NCI-H2107 treated with DMSO at 0.1 percent for 48 hours (cell line): Measurements from ENCODE around the gene SLC6A8.
"Not testable (repeated sequence)": the region's sequence is repeated elsewhere in the genome, so short reads cannot be mapped to it uniquely, and the experiment has no call there.

Experiments
- DNase-seq: peaks from one replicate; lab custom pipeline; 2025; ENCODE audit not compliant: unreplicated experiment; lab: John Stamatoyannopoulos, UW

SLC6A8 gene

DNA sequence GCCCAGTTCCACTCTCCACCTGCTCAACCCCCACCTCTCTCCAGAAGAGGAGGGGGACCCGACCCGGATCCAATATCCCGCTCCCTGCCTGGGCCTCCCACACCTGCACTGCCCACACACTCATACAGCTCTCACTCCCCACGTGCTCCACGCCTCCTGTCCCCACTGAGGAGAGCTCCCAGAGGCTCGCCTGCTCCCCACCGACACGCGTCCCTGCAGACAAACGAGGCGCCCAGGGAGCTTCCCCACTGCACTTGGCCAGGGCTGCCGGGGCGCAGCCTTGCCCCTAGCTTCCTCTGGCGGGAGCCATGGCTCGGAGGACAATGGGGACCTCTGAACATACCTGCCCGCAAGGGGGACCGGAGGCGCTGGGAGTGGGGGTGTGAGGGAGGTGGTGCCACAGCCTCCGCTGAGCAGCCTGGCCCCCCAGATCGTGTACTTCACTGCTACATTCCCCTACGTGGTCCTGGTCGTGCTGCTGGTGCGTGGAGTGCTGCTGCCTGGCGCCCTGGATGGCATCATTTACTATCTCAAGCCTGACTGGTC lies 5.0 kb downstream of the SLC6A8 start:
- no peak for DNase-seq

DNA sequence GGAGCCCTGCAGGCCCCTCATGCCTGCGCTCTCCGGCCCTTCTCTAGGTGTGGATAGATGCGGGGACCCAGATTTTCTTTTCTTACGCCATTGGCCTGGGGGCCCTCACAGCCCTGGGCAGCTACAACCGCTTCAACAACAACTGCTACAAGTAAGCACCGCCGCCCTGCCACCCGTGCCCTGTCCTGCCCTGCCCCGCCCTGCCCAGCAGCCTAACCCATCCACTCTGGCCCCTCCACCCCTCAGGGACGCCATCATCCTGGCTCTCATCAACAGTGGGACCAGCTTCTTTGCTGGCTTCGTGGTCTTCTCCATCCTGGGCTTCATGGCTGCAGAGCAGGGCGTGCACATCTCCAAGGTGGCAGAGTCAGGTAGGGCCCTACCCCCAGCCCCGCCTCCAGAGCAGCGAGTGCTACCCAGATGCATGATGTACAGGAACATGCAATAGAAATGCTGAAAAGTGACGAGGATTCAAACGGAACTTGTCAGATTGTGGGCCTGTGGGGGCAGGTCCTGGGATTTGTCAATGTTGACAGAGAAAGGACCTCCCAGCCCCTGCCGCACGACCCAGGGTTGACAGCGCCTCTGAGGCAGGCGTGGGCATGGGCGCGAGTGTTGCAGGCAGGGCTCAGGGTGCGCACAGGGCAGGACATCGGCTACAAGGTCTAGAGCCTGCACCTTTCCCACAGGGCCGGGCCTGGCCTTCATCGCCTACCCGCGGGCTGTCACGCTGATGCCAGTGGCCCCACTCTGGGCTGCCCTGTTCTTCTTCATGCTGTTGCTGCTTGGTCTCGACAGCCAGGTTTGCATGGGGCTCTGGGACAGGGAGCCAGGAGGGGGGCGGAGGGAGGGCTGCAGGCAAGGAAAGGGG lies 5.7 kb downstream of the SLC6A8 start:
- no peak for DNase-seq

DNA sequence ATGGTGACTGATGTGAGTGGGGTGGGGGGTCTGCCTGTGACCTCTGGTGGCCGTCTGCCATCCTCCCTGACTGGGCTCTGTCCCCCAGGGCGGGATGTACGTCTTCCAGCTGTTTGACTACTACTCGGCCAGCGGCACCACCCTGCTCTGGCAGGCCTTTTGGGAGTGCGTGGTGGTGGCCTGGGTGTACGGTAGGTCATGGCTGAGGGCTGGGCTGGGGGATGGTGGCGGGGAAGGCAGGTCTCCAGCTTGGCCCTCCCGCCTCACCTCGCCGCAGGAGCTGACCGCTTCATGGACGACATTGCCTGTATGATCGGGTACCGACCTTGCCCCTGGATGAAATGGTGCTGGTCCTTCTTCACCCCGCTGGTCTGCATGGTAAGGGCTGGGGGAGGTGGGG lies 6.5 kb downstream of the SLC6A8 start:
- not testable (repeated sequence) for DNase-seq

DNA sequence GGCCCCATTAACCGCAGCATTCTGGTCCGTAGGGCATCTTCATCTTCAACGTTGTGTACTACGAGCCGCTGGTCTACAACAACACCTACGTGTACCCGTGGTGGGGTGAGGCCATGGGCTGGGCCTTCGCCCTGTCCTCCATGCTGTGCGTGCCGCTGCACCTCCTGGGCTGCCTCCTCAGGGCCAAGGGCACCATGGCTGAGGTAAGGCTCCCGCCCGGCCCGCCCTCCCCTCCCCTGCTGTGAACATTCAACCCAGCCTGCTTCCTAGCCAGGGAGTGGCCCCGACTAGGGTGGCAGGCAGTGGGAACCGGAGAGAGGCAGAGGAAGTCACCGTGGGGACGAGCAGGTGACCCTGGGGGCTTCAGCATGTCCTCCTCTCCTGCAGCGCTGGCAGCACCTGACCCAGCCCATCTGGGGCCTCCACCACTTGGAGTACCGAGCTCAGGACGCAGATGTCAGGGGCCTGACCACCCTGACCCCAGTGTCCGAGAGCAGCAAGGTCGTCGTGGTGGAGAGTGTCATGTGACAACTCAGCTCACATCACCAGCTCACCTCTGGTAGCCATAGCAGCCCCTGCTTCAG lies 7.1 kb downstream of the SLC6A8 start:
- no peak for DNase-seq

DNA sequence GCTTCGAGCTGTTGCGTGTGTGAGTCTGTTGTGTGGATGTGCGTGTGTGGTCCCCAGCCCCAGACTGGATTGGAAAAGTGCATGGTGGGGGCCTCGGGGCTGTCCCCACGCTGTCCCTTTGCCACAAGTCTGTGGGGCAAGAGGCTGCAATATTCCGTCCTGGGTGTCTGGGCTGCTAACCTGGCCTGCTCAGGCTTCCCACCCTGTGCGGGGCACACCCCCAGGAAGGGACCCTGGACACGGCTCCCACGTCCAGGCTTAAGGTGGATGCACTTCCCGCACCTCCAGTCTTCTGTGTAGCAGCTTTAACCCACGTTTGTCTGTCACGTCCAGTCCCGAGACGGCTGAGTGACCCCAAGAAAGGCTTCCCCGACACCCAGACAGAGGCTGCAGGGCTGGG lies 8.4 kb downstream of the SLC6A8 start:
- DNase-seq, result no peak

DNA sequence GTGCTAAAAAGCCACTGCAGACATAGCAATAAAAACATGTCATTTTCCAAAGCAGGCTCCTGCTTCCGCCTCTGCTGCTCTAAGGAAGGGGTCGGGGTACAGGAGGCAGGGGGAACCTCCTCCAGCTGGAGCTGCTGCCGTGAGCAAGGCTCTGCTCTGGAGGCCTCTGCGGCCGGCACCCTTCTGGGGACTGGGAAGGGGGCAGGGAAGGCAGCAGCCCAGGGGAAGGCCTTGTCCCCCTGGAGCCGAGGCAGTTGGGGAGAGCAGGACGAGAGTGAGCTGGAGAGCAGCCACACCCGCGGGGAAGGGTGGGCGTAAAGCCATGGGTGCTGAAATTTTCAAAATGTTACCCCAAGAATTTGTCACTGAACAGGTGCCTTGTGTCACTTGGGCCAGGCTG lies 8.8 kb downstream of the SLC6A8 start:
- not testable (repeated sequence) for DNase-seq

DNA sequence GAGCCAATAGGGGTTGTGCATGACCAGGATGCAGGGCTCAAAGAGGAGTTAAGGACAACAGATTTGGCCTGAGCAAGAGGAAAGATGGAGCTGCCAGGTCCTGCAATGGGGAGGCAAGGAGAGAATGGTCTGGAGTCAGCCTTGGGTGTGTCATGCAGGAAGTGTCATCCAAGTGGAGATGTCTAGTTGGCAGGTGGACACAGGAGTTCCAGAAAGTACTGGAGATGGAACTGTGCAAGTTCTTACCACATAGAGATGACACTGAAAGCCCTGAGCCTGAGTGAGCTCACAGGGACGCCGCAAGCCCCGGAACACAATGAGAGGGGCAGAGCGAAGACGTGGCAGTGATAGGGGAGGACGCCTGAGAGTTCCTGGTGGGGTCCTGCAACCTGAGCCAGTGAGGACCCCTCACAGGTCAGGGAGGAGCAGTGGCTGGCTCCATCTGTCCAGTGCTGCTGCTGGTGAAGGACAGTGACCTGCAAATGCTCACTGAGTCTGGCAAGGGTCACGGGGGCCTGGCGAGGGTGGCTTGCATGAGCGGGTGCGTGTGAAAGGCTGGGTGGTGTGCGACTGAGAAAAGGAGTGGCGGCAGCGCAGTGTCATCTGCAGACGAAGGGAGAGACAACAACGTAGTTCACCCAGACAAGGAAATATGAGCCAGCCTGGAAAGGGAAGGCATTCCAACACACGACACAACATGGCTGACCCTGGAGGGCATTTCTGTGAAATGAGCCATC lies 9.4 kb downstream of the SLC6A8 start:
- DNase-seq, result not testable (repeated sequence)

DNA sequence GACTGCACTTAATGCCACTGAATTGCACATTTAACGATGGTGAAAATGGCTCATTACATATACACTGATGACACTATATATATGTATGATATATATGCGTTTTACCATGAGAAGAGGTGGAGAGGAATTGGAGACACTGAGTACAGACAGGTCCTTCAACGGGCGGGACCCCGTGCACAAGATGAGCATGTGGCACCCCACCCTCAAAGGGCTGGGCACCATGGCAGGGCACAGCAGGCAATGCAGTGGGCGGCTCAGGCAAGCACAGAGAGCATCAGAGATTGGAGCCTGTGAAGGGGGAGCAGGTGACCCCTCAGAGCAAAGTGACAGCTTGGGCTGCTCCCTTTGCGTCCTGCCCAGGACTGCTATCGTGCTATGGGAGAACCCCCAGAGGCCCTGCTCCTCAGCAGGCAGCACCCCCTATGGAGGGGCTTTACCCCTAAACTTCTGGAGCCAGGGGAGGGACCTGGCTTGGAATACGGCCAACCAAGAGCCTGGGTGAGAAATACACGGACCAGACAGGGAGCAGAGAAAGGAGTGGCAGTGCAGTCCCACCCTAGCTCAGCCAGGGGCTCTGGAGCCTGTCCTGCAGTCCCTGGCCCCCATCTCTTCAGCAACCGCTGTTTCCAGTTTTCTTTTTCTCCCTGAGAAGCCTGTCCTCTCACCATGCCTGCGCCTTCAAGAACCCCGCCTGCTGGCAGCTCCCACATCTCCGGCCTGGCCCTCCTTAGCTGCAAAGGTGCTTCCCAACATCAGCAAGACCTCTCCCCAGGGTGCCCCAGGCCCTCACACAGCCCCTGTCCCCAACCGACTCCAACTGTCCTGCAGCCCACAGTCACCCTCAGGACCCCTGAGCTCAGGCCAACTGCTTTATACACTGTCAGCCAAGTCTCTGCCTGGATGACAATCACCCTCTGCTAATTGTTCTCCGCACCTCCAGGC lies 10.5 kb downstream of the SLC6A8 start:
- DNase-seq, result no peak

DNA sequence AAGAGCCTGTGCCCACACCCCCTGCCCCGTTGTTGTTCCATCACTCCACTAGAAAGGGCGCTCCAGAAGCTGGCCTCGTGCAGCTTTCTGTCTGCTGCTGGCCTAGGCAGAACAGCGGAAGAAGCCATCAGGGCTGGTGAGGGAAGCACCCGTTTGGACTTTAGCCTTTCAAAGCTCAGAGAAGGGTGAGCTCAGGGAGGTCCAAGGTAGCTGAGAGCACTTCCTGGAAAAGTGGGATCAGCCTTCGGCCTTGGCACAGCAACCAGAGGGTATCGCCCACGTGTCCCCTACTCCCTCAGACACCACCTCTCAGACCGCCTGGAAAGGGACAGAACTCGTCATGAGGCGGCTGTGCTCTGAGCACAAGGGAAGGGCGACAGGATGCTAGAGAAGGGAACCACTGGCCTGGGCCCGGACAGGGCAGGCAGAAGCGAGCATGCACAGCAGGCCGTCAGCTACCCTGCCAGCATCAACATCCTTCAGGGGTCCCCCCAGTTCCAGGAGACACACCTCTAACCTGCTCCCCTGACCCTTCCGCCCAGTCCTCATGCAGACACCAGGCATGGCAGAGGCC lies 11.6 kb downstream of the SLC6A8 start:
- DNase-seq, result not testable (repeated sequence)

DNA sequence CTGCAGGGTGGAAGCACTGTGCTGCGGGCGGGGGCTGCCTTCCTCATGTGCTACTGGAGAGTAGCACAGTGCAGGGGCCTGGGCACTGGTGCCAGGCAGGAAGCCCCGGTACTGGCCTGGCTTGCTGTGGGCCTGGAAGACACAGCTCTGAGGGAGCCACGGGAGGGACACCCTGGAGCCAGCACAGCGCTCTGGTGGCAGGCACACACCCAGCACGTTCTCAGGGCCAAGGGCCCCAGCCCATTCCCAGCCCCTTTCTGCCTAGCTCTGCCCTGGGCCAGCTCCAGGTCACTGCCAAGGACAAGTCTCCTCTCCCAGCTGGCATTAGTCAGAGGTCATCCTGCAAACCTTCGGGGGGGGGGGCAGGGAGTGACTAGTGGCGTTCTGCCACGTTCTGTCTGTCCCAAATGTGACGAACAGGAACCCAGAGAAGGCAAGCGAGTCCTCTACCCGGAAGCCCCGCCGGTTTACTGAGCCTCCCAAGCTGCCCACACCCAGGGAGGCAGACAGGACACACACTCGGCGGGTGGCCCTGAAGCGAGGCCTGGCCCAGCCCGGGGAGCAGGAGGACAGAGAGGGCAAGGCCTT lies 12.2 kb downstream of the SLC6A8 start:
- DNase-seq, result not testable (repeated sequence)

DNA sequence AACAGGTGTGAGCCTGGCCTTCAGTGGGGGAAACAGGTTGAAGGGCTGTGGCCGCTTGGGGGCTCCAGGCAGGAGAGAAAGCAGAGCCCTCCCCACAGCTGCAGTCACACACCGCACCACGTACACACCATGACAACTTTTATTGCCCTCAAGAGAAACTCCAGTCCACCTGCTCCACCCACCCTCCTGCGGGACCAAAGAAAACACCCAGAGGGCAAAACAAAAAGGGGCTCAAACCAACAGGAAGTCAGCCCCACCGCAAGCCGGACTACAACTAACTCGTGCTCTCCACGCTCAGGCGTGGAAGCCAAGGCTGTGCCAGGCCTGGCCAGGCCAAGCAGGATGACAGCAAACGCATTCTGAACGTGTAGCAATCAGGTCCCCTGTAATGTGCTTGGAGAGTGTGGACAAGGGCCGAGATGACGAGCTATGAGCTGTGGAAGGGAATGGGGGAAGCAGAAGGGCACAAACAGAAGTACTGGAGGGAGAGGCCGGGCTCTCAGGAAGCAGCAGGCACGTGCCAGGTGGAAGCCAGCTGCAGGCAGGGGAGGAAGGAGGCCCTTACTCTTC lies 12.7 kb downstream of the SLC6A8 start:
- DNase-seq, result no peak

DNA sequence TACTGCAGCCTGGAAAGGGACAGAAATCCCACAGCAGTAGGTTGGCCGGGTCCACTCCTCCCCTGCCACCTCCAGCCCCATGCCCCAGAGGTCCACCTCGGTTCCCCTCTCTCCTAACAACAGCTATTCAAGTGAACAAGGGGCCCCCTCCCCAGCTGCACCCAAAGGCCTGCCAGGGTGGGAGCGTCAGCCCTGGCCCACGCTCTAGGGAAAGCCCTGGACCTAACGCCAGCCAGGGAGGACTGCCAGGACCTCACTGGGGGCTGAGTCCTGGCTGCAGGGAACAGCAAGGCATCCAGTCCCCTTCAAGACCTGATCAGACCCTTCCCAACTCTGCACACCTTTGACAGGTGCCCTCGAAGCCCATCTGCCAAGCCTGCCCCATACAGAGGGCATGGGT lies 13.2 kb downstream of the SLC6A8 start:
- no peak for DNase-seq

DNA sequence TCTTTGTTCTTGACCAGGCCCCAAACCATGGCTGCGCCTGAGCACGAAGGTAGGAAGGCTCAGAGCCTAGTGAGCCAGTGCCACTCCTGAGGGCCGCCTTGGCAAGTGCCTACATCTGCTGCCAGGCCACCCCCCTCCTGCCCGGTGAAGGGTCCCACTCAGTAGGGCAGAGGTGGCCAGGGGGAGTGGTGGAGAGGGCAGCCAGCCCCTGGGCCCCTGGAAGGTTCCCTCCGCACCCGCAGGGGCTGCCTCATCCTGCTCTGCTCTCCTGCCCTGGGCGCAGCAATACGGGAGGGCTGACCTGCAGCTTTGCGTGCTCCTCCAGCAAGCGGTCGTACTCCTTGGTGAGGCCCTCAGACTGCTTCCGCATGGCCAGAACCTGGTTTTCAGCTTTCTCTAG lies 14.0 kb downstream of the SLC6A8 start:
- DNase-seq, result no peak

DNA sequence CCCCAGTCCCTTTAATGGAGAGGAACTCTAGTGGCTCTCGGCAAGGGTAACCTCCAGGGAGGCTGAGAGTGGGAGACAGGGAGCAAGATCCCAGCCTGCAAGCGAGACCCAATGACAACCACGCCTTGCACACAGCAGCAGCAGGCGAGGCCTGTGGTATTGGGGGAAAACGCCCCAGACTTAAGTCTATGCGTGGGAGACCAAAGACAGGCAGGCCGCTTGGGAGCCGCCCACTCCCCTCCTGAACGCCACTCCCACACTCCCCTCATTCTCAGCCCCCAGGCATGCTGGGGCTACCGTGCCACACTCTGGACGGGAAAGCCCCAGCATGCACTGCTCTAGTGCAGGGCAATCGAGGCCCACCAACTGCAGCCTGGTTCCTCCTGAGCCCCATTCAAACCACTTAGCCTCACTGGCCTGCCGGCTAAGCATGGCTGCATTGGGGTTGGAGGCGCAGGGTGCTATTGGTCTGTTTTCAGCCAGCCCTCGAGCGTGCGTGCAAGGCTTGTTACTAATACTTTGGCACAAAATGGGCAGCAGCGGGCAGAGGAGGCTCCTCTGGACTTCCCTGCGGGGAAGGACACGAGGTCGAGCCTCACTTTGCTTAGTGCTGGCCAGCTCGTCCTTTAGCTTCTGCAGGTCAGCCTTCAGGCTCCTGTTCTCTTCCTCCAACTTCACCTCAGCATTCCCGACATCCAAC lies 14.8 kb downstream of the SLC6A8 start:
- DNase-seq, result no peak

DNA sequence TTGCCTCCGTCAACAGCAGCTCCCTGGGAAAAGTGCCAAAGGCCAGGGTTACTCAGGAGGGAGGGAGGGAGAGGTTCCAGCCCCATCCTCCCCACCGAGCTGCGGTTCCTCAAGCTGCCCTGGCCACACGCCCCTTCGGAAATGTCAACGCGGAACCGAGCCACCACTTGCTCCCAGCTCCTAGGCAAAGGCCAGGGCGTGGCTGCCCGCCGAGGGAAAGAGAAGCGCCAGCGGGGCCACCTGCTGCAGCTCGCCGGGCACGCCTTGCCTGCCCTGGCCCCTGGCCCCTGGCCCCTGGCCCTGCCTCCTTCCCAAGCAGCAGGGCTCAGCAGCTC lies 15.3 kb downstream of the SLC6A8 start:
- DNase-seq, result no peak

DNA sequence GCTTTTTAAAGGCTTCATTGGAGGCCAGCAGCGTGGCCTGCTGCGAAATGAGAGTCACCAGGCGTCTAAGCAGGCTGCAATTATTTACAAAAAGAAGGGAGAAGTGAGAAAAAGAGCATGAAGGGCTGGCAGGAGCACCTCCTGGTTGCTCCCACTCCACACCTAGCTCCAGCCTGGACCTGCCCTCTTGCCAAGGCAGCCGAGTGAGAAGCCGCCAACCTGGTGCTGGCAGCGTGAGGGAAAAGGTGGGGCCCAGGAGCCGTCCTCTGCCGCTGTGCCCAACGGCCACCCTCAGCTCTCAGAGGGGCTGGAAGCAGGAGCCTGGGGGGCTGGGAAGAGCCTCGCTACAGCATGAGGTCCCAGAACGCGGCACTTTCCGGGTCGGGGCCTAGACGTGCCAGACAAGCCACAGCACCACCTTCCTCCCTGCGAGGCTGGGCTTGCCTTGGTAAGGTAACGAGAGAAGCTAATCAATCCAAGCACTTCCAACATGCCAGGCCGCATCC lies 16.3 kb downstream of the SLC6A8 start:
- no peak for DNase-seq

DNA sequence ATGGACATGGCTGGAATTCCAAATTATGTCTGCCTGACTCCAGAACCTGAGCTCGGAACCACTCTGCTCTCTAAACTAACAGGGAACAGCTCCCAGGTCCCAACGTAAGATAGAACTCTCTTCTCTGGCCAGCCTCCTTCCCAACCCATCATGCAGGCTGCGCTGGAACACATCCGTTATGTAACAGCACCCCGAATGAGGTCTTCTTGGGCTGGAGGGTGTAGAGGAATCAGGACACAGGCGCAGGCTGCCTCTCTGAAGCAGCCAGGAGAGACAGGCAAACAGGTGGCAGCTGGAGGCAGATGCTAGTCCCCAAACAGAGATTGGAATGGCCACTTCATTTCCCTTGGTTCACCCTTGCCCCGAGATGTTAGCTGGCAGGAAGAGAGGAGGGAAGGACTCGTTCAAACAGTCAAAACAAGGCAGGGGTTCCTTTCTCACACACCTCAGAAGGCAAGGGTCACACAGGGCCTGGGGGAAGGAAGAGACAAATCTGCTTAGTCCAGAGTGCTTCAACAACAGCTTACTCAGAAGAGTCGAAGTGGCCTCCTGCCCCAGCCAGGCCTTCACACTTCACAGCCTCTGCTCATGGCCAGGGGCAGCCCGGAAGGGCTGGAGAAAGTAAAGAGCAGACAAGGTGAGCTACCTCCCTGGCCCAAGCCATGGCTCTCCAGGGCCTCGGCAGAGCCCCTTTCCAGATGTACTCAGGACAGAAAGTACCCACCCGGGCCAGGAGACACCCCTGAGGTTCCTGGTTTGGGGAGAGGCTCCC lies 17.1 kb downstream of the SLC6A8 start:
- not testable (repeated sequence) for DNase-seq
